GM21786 (cell line): ENCODE measurements around the gene NXPH2.
A peak's percentile ranks its signal among the peaks of the same experiment; 100 is the strongest.
"Not testable (repeated sequence)": the region's sequence is repeated elsewhere in the genome, so short reads cannot be mapped to it uniquely, and the experiment has no call there.

ENCODE experiments used
- ATAC-seq: cut with Tn5 transposase; IDR thresholded peaks from one replicate; pipeline ENCODE4 v1.9.1; 2021; ENCODE audit not compliant: unreplicated experiment

NXPH2 gene

GRCh38 chr2:138712212-138712979, 67.8 kb downstream of the NXPH2 start:
- ATAC-seq = peak; percentile 81

DNA sequence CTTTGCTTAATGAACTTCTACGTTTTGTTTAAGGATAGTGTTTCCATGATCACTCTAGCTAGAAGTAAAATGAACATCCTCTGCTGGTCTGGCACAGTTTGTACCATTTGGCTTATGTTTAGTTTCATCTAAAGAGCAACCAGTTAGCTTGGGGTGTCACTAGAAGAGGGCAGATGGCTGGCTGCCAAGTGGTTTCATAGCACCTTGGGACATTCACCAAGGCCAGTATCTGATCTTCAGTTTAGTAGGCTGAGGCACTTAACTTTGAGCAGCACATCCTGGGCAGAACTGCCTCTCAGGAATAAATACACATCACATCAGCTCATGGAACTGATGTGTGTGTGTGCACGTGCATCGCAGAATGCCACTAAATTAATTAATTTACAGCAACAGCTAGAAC, 68.4 kb downstream of the NXPH2 start:
- peak; percentile 57 for ATAC-seq

- ATAC-seq = no peak
Observed at GRCh38 chr2:138708682-138709241, 71.4 kb downstream of the NXPH2 start.

- ATAC-seq = no peak
Observed at GRCh38 chr2:138707392-138708074, 72.7 kb downstream of the NXPH2 start.

DNA sequence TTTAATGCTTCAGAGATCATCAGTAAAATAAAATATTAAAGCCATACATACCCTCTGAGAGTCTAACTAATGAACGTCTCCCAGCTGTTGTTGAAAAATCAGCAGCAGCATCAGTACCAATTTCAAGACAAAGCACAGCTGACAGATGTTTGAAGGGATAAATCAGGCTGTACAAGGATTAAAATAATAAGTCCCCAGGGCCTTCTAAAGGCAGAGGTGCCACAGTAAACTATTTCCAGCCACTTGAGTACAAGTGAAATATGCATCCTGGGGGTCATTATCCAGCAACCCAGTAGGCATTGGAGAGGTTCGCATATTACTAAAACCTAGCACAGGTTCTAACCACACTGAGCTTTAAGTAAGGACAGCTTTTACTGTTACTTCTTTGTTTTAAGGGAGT, 76.9 kb downstream of the NXPH2 start:
- no peak for ATAC-seq

GRCh38 chr2:138700716-138701115, 79.5 kb downstream of the NXPH2 start:
- no peak for ATAC-seq

DNA sequence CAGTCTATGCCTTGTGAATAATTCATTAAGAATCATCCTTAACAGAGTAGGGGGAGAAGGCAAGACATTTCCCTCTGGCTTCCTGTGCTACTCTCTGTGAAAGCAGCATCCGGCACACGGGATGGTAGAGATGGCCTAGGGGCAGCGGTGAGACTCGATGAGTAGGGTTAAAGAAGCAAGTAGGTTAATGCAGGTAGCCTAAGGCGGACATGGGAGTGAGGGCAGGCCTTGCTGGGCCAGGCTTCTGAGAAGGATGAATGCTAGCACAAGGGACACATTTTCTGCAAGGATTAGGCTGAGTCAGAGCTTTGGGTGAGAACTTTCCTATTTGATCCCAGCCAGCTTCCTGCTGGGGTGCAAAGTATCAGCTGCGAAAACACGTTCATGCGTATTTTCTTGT, 80.8 kb downstream of the NXPH2 start:
- ATAC-seq = no peak

- no peak for ATAC-seq
Observed at GRCh38 chr2:138698428-138698827, 81.8 kb downstream of the NXPH2 start.

- ATAC-seq = no peak
Observed at GRCh38 chr2:138691667-138692066, 88.5 kb downstream of the NXPH2 start.

- ATAC-seq = no peak
Observed at GRCh38 chr2:138689705-138690104, 90.5 kb downstream of the NXPH2 start.

- no peak for ATAC-seq
Observed at GRCh38 chr2:138682163-138682562, 98.0 kb downstream of the NXPH2 start.

GRCh38 chr2:138677221-138677620, 103.0 kb downstream of the NXPH2 start:
- ATAC-seq = no peak

DNA sequence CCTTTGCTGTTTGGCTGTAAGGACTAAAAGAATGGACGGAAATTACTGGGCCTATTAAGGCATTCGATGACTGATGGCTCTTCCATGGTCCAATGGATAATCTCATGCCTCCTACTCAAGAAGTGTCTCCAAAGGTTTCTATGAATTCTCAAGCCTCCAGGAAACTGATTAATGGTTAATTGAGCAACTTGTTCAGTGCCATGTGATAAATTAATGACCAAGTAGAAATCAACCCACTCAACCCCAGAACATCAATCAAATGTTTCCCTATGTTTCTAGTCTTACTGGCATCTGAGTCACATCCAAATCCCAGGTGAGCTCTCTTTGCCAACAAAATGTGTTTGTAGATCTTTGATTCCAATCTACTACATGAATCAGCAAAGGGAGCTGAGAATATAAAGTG, 103.6 kb downstream of the NXPH2 start:
- ATAC-seq = no peak

DNA sequence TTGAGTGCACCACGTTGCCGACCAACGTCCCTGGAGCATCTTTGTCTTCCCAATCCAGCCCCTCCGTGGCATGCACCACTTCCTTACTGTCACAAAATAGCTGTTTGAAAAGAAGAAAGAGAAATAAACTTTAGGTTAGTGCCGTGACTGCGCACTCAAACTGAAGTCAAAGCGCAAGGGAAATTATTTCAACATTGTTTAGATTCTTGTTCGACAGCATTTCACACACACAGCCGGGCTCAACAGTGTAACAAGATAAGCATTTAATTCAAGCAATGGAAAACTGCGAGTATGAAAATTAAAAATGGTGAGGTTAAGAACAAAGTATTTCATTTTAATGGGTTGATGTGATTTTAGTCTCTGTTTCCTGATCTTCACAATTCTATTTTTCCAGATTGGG, 108.6 kb downstream of the NXPH2 start:
- no peak for ATAC-seq

DNA sequence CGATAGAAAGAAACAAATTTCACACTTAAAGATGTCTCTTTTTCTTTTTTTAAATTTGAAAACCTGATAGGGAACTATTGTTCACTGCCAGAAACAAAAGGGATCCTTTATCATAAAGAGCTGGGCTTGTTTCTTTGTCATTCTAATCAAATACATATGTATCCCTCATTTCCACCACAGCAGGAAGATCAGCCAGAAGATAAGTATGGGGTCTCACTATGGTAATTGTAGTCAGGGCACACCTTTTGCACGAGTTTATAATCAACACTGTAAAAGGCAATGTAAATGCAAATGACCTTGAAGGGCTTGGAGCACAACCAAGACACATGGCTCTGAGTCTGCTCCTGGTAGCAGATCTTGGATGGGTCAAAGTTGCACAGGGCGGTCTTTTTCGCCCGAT, 109.5 kb downstream of the NXPH2 start:
- no peak for ATAC-seq

DNA sequence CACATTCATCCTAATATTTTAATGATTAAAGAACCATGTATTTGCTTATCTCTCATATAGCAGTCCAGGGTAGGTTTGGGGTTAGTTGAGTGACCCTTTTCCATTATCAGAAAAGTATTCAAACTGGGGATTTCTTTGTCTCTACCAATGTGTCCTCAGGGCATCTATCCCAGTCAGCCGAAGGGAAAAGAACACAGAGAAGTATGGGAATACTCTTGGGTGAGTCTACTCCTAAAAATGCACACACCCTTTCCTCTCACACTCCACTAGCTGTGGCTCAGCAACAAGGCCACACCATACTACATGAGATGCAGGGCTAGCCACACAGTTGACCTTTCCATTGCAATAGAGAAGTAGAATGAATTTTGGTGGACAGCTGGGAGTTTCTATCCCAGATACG, 114.3 kb downstream of the NXPH2 start:
- no peak for ATAC-seq

DNA sequence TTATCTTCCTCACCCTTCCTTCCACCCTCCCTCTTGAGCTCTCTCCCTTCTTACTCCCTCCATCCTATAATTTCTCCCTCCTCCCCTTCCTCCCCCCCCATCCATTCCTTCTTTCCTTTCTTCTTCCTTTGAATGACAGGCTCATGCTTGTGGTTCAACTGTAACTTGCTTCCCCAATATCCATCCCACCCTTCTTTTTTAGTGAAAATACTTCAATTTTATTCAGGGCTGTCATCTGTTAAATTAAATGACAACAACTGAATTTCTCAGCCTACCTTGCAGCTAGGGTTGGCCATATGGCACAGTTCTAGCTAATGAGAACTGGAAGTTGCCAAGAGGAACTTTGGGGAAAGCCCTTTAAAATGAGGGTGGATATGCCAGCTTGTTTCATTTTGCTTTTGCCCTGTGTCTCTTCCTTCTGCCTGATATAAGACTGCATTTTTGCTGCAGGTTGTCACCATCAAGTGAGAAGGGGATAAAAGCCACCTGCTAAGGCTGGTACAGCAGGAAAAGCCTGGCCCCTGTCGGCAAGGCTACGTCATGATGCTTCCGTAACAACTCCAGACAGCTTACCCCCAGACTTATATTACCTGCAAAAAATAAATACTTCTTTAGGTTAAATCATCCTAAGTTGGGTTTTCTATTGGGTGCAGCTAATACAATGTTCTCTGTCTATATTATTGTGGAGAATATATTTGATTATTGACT, 121.8 kb downstream of the NXPH2 start:
- no peak for ATAC-seq

- no peak for ATAC-seq
Observed at GRCh38 chr2:138654146-138654545, 126.0 kb downstream of the NXPH2 start.

GRCh38 chr2:138652378-138652777, 127.8 kb downstream of the NXPH2 start:
- no peak for ATAC-seq

GRCh38 chr2:138649571-138649970, 130.6 kb downstream of the NXPH2 start:
- ATAC-seq = no peak

GRCh38 chr2:138648606-138649005, 131.6 kb downstream of the NXPH2 start:
- no peak for ATAC-seq

DNA sequence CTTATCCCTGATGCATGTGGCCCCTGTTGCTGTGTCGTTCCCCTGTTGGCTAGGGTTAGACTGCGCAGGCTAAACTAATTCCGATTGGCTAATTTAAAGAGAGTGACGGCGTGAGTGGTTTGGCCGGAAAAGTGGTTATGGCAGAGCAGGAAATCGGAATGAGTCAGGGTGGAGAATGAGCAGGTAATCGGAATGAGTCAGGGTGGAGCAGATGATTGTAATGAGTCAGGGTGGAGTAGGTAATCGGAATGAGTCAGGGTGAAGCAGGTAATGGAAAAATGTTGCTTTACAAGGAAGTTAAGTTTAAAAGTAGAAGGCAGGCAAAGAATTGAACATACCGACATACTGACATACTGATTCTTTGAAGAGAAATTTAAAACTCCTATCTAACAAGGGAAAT, 135.4 kb downstream of the NXPH2 start:
- ATAC-seq = not testable (repeated sequence)
